ENCODE data around the gene HPCAL1. TPM values are rescaled to one million over a fixed set of nuclear protein-coding genes. Genes with fewer than 3 reads are reported as not detected.
"Not testable (repeated sequence)": the region's sequence is repeated elsewhere in the genome, so short reads cannot be mapped to it uniquely, and the experiment has no call there.

HPCAL1 gene
- total RNA-seq, 1 experiment from 2014 or later, result 280 TPM

DNA sequence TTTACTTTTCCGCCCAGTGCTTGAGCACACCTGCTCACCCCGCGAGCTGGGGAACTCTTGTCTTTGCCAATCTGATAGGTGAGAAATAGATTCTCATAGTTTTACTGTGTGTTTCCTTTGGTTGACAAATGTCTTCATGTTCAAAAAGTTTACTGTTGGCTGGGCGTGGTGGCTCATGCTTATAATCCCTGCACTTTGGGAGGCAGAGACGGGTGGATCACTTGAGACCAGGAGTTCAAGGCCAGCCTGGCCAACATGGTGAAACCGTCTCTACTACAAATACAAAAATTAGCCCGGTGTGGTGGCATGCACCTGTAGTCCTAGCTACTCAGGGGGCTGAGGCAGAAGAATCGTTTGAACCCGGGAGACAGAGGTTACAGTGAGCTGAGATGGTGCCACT lies 135.1 kb downstream of the HPCAL1 start:
- DNase-seq (ENCODE audit: low read depth), result no peak

DNA sequence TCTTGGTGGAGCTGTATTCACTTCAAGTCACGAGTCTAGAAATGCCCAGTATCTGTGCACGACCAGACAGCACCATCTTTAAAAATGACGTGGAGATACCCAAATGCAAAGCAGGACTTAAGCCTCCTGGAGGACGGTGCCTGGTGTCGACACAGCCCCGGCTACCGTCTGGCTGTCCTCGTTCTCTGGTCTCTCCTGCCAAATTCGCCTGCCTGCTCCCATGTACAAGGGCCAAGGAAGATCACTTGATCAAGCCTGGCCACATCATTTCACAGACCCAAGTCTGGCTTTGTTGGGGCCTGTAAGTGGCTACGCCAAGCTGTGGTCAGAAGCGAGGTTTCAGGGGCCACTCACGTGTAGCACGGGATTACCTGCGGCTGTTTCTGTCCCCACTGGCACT lies 136.0 kb downstream of the HPCAL1 start:
- DNase-seq (ENCODE audit: low read depth), result no peak

DNA sequence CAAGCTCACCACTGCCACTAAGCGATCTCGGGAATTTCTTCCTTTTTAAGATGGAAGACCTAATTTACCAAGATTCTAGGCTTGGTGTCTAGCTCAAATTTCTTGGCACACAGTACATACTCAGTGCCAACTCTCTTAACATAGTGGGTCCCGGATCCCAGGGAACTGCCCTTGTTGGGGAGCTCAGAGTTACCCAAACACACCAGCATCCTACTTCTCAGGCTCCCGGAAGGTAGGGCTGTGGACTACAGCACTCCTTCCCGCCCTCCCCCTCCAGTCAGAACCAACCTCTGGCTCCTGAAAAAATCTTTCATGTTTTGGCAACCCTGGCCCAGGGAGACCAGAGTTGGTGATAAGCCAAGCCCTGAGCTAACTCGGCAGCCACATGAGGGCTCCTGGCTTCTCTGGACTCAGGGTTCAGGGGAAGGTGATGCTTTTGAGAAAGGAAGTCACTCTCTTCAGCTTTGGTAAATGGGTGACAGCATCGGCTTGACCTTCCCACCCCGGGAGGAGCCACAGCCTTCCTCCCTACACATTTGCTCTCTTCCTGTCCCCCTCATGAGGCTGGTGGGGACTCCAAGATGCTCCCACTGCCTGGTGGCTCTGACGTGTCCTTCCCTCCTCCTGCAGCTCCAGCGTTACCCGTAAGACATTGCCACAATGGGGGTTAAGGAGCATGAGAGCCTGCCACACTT lies 136.6 kb downstream of the HPCAL1 start:
- DNase-seq (ENCODE audit: low read depth), result no peak

DNA sequence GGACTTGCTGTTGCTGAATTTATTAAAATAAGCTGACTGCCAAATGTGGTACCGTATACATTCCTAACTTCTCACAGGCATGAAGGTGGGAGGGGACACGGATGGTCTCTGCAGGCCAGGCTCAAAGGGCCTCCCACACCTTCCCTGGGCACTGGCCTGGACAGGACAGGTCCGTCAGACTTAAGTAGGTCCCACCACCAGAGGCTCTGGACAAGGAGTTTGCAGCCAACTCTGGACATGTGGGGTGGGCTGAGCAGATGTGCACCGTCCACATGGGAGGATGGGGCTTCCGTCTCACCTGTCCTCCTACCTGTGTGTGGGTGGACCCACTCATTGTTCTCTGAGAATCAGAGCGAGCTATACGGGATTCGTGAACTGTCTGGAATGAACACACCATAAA lies 137.3 kb downstream of the HPCAL1 start:
- DNase-seq (ENCODE audit: low read depth), result no peak

DNA sequence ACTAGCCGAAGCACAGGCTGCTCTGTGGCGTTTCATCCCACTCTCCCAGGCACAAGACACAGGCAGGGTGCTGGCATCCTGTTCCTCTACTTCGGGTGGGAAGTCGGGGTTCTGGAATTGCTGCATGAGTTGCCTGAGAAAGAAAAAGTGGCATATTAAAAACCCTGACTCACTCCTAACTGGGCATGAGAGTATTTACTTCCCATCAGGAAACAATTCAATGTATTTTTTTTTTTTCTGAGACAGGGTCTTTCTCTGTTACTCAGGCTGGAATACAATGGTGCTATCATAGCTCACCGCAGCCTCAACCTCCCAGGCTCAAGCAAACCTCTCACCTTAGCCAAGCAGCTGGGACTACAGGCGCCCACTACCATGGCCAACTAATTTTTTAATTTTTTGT lies 138.0 kb downstream of the HPCAL1 start:
- no peak for DNase-seq (ENCODE audit: low read depth)

DNA sequence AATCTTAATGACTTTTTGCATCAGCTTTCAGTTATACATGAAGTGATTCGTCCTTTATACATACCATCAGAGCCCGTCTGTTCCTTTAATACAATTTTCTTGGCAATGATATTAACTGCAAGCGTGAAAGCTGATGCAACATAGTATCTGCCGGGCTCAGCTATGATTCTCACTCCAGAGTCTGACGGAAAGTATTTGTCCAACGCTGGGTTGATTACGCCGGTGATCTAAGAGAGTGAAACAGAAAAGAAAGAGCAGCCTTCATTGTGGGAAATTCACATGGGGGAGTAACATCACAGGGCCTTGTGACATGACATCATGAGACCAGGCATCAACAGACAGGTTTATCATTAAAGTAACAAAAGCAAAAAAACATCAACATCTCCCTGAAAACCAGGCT lies 139.2 kb downstream of the HPCAL1 start:
- no peak for DNase-seq (ENCODE audit: low read depth)

DNA sequence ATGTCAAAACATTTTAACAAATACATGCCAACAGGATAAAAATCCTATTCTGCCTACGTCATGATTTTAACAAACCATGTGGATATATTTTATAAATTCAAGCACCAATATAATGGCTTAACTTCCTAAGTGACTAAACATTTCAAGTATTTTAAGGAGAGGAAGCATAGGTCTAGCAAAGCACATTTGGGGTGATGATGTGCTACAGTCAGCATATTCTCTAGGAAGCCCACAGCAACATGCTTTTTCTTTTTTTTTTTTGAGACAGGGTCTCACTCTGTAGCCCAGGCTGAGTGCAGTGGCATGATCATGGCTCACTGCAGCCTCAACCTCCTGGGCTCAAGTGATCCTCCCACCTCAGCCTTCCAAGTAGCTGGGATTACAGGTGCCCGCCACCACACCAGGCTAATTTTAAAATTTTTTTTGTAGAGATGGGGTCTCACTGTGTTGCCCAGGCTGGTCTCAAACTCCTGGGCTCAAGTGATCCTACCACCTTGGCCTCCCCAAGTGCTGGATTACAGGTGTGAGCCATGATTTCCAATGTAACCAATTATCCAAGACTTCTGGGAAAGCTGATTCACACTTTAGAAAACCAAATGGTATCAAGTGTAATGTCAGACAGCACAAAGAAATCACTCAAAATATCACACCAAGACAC lies 139.9 kb downstream of the HPCAL1 start:
- not testable (repeated sequence) for DNase-seq (ENCODE audit: low read depth)

DNA sequence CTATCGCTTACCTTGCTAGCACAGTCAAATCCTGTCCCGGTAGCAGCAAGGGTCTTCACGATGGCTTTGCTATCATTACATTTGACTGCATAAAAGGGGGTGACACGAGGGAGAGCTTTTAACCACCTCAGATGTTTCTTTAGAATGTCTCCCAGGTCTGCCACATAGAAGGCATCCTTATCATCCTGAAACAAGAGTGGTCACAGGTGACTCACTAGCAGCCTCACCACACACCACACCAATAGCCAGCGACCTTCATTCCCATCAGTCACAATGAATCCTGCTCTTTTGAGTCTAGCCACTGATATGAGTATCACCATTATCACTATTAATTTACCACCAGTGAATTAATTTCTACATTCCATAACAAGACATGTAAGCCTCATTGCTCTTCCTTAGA lies 141.8 kb downstream of the HPCAL1 start:
- peak; percentile 12 for DNase-seq (ENCODE audit: low read depth)

DNA sequence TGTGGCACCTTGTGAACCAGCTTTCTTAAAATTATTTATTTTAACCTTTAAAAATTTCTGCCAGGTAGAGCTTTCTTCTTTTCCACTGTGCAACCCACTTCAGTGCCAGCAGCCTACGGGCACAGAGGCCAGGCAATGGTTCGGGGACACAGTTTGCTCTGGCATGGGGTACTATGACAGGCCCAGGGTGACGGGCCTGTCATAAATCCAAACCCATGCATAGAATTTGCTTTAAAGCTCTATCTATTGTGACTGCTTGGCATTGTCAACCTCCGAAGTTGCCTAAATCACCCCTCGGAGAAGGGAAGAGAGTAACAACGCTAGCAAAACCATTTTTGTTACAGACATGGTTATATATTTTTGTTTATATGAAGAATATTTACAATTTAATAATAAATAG lies 143.9 kb downstream of the HPCAL1 start:
- no peak for DNase-seq (ENCODE audit: low read depth)

DNA sequence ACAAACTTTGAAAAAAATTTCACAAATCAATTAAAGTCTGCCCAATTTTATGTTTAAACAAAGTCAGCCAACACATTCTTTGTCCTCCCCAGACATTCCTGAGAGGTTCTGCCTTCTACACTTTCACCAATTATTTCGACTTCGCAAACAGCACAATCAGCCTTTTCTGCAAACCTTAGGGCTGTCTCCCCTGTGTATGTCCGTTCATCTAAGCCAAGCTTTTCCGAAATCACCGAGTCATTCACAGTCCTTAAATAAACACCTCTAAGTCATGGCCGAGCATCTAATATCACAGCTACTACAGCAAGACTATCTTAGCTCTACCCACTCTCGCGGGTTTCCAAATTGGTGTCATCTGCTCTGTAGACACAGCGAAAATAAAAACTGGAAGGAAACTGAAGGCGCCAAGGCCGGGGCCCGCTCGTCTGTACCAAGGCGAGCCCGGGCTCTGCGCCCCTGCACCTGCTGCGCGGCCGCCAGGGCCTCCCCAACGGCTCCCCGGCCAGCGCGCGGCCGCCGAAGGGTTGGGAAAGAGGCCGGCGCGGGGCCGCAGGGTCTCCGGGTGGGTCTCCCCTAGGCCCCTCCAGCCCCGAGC lies 144.7 kb downstream of the HPCAL1 start:
- peak; percentile 40 for DNase-seq (ENCODE audit: low read depth)

DNA sequence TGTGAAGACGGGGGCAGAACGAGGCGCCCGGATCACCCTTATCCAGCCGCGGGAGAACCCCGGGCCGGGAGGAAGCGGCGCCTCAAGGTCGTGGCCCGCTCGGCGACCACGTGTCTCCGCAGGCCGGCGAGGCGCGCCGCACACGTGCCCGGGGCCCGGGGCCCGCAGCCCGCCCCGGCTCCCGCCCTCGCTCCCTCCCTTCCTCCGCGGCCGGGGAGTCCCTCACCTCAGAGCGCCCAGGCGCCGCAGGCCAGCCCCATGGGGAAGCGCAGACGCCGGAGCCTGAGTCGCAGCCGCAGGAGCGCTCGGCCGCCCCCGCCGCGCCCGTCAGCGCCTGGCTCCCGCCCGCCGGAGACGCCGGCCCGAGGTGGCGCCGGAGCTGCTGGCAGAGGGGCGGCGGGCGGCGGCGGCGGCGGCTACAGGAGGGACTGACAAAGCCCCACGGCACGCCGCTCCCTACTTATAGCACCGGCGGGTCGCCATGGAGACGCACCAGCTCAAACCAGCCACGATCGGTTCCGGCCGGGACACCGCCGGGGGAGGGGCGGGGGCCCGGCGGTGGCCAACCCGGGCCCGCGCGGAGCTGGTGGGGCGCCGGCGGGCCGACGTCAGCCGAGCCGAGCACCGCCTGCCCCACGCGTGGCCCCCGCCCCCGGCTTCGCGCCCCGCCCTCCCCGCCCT lies 145.3 kb downstream of the HPCAL1 start, which contains the start of gene ODC1:
Gene ODC1 (minus strand): TSS at position 433 of the 681 bp plus-strand sequence. CDS start 3,295 bp downstream, outside the sequence.
- DNase-seq (ENCODE audit: low read depth), result peak; percentile 90

DNA sequence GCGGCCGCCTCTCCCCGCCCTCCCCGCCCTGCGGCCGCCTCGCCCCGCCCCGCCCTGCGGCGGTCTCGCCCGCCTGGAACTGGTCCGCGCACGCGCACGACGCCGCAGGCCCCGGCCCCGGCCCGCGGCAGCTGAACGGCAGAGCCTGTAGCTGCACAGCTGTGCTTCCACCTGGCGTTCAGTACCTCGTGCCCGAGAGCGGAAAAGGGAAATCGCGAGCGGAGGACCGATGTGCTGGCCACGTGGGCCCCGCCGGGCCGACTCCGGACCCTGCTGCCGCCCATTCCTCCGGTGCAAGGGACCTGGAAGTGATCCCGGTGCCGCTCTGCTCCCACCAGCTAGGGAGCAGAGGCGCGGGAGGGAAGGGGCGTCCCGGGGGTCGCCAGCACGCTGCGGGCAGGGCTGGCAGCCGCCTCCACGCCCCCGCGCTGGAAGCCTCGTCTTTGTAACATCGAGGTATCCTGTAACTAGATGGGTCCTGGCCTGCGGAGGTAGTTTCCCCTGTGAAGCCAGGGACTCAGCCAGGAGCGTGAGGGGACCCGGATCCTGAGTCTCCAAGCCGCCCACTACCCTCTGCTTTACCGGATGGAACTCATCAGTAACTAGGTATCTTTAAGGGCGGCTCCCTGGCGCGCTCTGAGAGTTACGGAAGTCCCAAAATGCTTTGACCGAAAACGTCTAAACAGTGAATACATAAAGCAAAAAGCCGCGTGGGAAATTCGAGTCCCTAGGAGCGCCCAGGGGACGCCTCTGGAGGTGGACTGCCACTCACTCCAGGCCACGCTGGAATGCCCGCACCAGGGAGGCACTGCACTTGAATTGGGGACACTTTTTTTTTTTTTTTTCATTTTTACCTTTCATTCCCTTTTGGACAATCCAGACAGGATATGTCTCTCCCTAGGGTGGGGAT lies 146.1 kb downstream of the HPCAL1 start:
- DNase-seq (ENCODE audit: low read depth), result no peak

DNA sequence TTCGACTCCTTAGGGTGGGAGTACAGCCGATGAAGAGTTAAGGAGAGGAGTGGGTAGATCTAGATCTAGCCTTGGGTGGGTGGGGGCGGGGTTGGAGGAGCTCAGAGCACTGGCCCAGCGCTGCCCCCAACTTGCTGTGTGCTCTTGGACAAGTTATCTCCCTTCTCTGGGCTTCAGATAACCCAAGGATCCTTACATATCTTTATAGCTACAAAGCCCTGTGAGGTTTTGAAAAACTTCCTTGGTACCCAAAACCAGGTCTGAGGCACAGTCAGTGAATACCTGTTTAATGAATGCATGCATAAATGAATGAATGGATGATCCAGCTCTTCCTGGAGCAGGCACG lies 146.8 kb downstream of the HPCAL1 start:
- DNase-seq (ENCODE audit: low read depth), result no peak

DNA sequence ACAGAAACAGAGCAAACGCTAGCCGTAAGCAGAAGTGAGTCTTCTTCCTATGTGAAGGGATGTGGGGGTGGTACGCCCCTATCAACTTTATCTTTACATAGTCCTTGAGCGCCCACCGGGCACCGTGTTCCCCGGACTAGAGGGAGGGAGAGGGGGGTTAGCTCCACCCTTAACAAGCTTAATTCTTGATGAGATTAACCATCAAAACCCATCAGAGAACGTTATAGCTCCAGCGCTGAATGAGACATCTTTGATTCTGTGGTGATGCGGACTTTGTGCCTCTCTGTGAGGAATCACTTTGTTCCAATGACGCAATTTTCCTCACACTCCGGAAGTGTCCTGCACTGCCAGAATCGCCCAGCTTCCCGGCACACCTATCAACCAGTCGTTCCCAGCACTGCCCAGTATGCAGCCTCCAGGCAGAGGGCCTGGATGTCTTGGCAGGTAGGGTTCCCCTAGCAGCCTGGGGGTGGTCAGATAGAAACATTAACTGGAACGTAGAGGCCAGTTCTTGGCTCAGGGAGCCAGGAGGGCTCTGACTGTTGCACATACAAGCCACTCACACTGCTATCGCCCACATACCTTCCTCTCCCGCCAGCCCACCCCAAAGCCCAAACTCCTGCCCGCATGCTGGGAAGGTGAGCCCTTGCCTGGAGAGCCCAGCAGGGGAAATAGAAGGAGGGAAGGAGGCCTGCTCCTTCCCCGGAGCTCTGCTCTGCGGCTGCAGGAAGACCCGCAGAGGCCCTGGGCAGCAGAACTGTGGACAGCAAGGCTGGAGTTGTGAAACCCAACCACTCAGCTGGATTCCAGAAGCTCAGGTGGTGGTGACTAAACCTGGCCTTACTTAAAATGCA lies 147.4 kb downstream of the HPCAL1 start:
- DNase-seq (ENCODE audit: low read depth), result no peak

DNA sequence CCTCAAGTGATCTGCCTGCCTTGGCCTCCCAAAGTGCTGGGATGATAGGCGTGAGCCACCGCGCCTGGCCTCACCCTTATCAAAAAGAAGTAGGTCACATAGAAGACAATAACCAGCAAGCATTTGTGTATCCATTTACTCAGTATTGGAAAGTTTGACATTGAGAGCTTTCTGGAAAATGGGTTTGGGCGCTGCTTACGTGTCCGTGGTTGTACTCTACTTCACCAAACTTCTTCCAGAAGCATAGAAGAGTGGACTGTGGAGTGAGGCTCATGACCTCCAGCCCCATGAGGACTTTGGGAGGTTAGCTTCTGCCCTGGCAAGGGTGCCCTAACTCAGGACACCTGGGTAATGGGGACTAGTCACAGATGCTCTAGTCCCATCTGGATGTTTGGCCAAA lies 149.1 kb downstream of the HPCAL1 start:
- DNase-seq (ENCODE audit: low read depth), result no peak

DNA sequence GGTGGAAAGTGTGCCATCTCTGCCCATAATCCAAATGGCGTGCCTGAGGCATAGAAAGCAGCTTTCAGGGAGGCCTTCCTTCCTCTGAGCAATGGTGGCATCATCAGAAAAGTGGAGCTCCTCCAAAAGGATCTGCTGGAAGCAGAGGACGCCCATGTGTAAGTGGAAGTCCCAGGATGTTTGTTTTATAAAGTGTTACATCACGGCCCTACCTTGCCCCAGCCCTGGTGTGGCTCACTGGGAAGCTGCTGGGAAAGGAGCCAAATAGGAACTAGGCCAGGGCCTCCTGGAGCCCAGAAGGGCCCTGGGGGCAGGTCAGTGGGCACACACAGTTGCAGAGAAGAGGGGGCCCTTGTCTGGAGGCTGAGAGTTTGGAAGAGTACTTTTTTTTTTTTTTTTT lies 149.6 kb downstream of the HPCAL1 start:
- peak; percentile 54 for DNase-seq (ENCODE audit: low read depth)

DNA sequence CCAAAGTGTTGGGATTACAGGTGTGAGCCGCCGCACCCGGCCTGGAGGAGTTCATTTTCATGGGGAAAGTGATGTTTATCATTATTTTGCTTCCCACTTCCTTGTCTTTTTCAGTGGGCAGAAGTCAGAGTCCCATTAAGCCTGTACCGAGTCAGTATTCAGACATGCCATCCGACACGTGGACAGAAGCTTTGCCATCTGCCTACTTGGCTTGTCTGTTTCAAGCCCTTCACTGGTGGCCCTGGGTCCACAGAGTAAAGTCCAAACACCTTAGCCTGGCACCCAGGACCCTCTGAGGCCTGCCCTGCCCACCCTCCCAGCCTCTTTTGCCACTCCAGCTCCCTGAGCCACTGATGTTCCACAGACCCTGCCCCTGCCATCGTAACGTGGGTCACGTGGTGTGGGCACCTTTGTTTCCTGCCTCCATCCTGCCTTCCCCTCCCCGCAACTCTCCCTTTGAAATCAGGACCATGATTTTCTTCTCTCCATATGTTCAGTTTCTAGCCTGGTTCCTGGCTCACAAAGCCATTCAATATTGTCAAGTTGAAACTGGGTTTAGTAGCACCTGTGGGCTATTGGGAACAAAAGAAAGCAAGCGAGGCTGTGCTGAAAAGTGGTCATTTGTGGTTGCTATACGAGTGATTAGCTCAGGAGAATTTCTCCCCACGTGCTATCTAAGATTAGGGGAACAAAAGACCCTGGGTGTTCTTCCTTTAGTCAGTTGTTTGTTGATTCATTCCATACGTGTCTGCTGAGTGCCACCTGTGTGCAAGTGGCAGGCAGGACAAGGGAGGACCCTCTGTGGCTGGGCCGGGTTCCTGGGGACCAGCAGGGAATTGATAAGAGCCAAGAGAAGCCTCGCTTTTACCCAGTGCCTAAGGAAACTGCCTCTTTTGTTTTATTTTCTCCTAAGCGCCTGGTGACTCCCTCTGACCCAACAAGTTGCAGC lies 150.5 kb downstream of the HPCAL1 start:
- no peak for DNase-seq (ENCODE audit: low read depth)

DNA sequence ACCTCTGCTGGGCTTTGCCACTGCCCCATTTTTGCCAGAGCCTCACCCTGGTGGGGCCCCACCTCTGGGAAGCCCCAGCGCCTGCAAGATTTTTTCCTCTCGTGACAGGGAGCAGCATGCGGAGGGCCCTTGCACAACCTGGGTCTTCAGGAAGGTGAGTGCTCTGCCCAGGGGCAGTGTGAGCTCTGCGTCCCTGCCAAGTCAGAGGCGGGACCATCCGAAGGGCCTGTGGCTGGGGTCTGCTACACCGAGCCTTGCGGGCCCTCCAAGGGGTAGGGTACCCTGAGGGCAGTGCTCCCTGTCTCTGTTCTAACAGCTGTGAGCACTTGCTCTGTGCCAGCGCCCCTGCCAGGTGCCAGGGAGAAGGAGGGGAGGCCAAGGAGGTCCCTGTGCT lies 151.2 kb downstream of the HPCAL1 start:
- DNase-seq (ENCODE audit: low read depth), result no peak

DNA sequence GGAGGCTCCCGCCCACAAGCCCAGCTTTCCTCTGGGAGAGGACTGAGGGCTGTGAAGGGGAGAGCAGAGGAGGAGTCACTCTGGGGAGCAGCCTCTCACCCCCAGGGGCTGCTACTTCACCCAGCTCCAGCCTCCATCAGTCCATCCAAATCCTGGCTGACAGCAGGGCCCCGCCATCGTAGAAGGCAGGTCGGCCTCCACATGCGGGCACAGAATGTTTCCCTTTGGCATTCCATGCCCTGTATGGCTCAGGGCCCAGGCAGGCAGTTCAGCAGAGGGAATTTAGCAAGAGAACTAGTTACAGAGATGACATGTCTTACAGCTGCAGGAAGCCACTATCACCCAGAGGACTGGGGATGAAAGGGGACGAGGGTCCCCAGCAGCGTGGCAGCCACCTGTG lies 151.8 kb downstream of the HPCAL1 start:
- peak; percentile 25 for DNase-seq (ENCODE audit: low read depth)
